NB4 (cell line): ENCODE data around the gene ABHD17C.

Experiments used
- CTCF ChIP-seq: IDR thresholded peaks from one replicate; pipeline ENCODE4 v1.5.1; 2012; ENCODE audit warnings: low read depth, low read length
- MYC ChIP-seq: IDR thresholded peaks from 2 replicates; pipeline ENCODE4 v1.6.1; 2011; ENCODE audit warnings: low read depth, low read length
- POLR2A ChIP-seq: IDR thresholded peaks from 2 replicates; pipeline ENCODE4 v1.6.1; 2011; ENCODE audit warnings: mild to moderate bottlenecking; ENCODE audit not compliant: insufficient read length; ENCODE audit errors: extremely low read depth

GRCh38 chr15:80682201-80682600 is 12.9 kb upstream of the ABHD17C start:
- no peak for TF ChIP-seq CTCF
- no peak for TF ChIP-seq POLR2A
- TF ChIP-seq MYC, result no peak
